ENCODE results near the gene GADD45G.

DNA sequence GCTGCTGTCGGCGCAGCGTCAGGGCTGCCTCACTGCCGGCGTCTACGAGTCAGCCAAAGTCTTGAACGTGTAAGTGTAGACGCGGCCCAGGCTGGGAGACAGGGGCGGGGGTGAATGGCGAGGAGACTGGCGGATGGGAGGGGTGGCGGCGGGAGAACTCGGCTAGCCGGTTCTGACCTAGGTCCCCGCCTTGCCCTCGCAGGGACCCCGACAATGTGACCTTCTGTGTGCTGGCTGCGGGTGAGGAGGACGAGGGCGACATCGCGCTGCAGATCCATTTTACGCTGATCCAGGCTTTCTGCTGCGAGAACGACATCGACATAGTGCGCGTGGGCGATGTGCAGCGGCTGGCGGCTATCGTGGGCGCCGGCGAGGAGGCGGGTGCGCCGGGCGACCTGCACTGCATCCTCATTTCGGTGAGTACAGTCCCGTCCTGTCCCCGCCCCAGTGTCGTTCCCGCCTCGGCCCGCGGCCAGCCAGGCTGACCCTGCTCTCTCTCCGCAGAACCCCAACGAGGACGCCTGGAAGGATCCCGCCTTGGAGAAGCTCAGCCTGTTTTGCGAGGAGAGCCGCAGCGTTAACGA lies 745 bp downstream of the GADD45G start:
- TF ChIP-seq, protein P1, sequence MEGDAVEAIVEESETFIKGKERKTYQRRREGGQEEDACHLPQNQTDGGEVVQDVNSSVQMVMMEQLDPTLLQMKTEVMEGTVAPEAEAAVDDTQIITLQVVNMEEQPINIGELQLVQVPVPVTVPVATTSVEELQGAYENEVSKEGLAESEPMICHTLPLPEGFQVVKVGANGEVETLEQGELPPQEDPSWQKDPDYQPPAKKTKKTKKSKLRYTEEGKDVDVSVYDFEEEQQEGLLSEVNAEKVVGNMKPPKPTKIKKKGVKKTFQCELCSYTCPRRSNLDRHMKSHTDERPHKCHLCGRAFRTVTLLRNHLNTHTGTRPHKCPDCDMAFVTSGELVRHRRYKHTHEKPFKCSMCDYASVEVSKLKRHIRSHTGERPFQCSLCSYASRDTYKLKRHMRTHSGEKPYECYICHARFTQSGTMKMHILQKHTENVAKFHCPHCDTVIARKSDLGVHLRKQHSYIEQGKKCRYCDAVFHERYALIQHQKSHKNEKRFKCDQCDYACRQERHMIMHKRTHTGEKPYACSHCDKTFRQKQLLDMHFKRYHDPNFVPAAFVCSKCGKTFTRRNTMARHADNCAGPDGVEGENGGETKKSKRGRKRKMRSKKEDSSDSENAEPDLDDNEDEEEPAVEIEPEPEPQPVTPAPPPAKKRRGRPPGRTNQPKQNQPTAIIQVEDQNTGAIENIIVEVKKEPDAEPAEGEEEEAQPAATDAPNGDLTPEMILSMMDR (IDR thresholded peaks at IDR 0.05), result no peak
- TF ChIP-seq POLR2A (IDR thresholded peaks at IDR 0.05), result no peak

All from thyroid gland (tissue), 4 donors.